HEK293T (cell line): ENCODE results near the gene BCAR3.

Source experiments
- CTCF ChIA-PET: fragments of 350-600 bp; formaldehyde crosslinking; extraction: SDS; loops from one replicate; lab custom pipeline; 2021; ENCODE audit warnings: antibody characterized with exemption, inconsistent platforms; lab: Yijun Ruan, JAX
- POLR2A ChIA-PET: fragments of 350-600 bp; formaldehyde crosslinking; extraction: SDS; loops from one replicate; lab custom pipeline; 2020; ENCODE audit warnings: antibody characterized with exemption, inconsistent platforms; lab: Yijun Ruan, JAX
- DNase-seq: peaks from one replicate; pipeline ENCODE4 v3.0.0; 2012; ENCODE audit warnings: mixed read lengths; ENCODE audit errors: extremely low spot score
- ARNT ChIP-seq: fragments of 450-650 bp; IDR thresholded peaks from 2 replicates; pipeline ENCODE4 v1.6.1; 2017; ENCODE audit warnings: mild to moderate bottlenecking
- BHLHE40 ChIP-seq: fragments of 450-650 bp; IDR thresholded peaks from 2 replicates; pipeline ENCODE4 v1.6.1; 2016; ENCODE audit warnings: mild to moderate bottlenecking, moderate library complexity, borderline replicate concordance
- CTBP1 ChIP-seq: fragments of 450-650 bp; IDR thresholded peaks from 2 replicates; pipeline ENCODE4 v1.6.1; 2016; ENCODE audit warnings: borderline replicate concordance
- ELF4 ChIP-seq: fragments of 450-650 bp; IDR thresholded peaks from 2 replicates; pipeline ENCODE4 v1.6.1; 2017; ENCODE audit warnings: antibody characterized with exemption
- FOXA1 ChIP-seq: fragments of 450-650 bp; IDR thresholded peaks from 2 replicates; pipeline ENCODE4 v1.6.1; 2016; ENCODE audit warnings: mild to moderate bottlenecking
- FOXK2 ChIP-seq: fragments of 450-650 bp; IDR thresholded peaks from 2 replicates; pipeline ENCODE4 v1.6.1; 2016; ENCODE audit warnings: mild to moderate bottlenecking
- FOXM1 ChIP-seq: fragments of 450-650 bp; IDR thresholded peaks from 2 replicates; pipeline ENCODE4 v1.6.1; 2017; ENCODE audit warnings: mild to moderate bottlenecking, borderline replicate concordance
- HDGF ChIP-seq: fragments of 450-650 bp; IDR thresholded peaks from 2 replicates; pipeline ENCODE4 v1.6.1; 2017; ENCODE audit warnings: antibody characterized with exemption, borderline replicate concordance
- L3MBTL2 ChIP-seq: fragments of 450-650 bp; conservative IDR thresholded peaks from 2 replicates; pipeline ENCODE4 v1.6.1; 2016; ENCODE audit warnings: mild to moderate bottlenecking
- LEF1 ChIP-seq: fragments of 450-650 bp; IDR thresholded peaks from 2 replicates; pipeline ENCODE4 v1.6.1; 2017; ENCODE audit warnings: mild to moderate bottlenecking, borderline replicate concordance
- NFRKB ChIP-seq: fragments of 450-650 bp; IDR thresholded peaks from 2 replicates; pipeline ENCODE4 v1.6.1; 2016; ENCODE audit warnings: mild to moderate bottlenecking, moderate library complexity
- PKNOX1 ChIP-seq: fragments of 450-650 bp; IDR thresholded peaks from 2 replicates; pipeline ENCODE4 v1.6.1; 2016
- SP1 ChIP-seq: fragments of 450-650 bp; IDR thresholded peaks from 2 replicates; pipeline ENCODE4 v1.6.1; 2017
- SUZ12 ChIP-seq: fragments of 450-650 bp; IDR thresholded peaks from 2 replicates; pipeline ENCODE4 v1.6.1; 2016; ENCODE audit warnings: mild to moderate bottlenecking
- TARDBP ChIP-seq: fragments of 450-650 bp; IDR thresholded peaks from 2 replicates; pipeline ENCODE4 v1.6.1; 2016
- ZNF384 ChIP-seq: fragments of 450-650 bp; IDR thresholded peaks from 2 replicates; pipeline ENCODE4 v1.6.1; 2016

Gene BCAR3

GRCh38 chr1:93600663-93601062, 81.0 kb downstream of the BCAR3 start:
- TF ChIP-seq HDGF (no peak), FOXM1 (no peak), ARNT (no peak), ZNF384 (no peak), SUZ12 (no peak), ELF4 (no peak), SP1 (no peak), PKNOX1 (no peak), BHLHE40 (no peak), FOXA1 (no peak), NFRKB (no peak), CTBP1 (no peak), FOXK2 (no peak), TARDBP (no peak), L3MBTL2 (no peak), LEF1 (no peak)
- ChIA-PET CTCF (no interaction called here), POLR2A (interaction anchor here (0.9 kb wide), 1 partner anchor 8 kb away, joined by 3 read pairs; no protein-coding TSS in a partner anchor)
- DNase-seq: no peak

- POLR2A ChIA-PET: no interaction called here
Measured at GRCh38 chr1:93599479-93599878, 82.2 kb downstream of the BCAR3 start.

DNA sequence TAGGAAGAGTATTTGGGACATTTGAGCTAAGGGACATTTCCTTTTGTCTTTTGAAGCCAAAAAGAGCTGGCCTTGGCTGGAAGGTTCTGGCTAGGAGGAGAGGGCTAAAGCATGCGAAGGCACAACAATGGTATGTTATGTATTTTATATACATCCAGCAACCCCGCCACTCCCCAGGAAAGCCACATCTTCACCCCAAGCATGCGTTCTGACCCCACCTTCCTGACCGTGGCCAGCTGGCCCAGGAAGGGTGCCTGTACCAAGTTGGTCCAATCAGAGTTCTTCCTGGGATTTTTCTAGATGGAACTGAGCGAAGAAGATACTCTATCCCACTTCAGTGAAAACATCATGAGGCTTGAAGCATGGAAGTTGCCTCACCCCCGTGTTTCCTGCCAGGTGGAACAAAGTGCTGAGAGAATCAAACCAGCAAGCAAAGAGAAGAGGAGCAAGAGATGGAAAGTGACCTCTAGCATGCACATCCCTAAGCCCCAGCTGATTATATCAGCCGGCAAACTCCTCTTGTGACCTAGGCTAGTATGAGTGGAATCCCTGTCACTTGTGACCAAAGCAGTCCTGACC, 82.7 kb downstream of the BCAR3 start:
- POLR2A ChIA-PET: no interaction called here
- no peak for TF ChIP-seq NFRKB
- no peak for TF ChIP-seq LEF1
- no peak for TF ChIP-seq ZNF384
- TF ChIP-seq CTBP1: no peak
- TF ChIP-seq ELF4: no peak
- no peak for TF ChIP-seq BHLHE40
- TF ChIP-seq ARNT: no peak
- TF ChIP-seq FOXM1: no peak
- no peak for TF ChIP-seq FOXA1
- no peak for TF ChIP-seq FOXK2
- no peak for TF ChIP-seq HDGF
- TF ChIP-seq PKNOX1: no peak
- no peak for TF ChIP-seq L3MBTL2
- TF ChIP-seq SP1: no peak
- TF ChIP-seq TARDBP: no peak
- no peak for TF ChIP-seq SUZ12
- CTCF ChIA-PET: no interaction called here
- DNase-seq: no peak

More at GRCh38 chr1:93599479-93599878, 82.2 kb downstream of the BCAR3 start:
- CTCF ChIA-PET: no interaction called here
- TF ChIP-seq CTBP1 (no peak), SUZ12 (no peak), LEF1 (no peak), FOXK2 (no peak), FOXM1 (no peak), BHLHE40 (no peak), FOXA1 (no peak), L3MBTL2 (no peak)
- no peak for DNase-seq

GRCh38 chr1:93598396-93598795, 83.2 kb downstream of the BCAR3 start:
- TF ChIP-seq FOXA1: no peak
- TF ChIP-seq PKNOX1: no peak
- TF ChIP-seq SUZ12: no peak
- TF ChIP-seq ZNF384: no peak
- TF ChIP-seq SP1: no peak
- no peak for TF ChIP-seq ARNT
- no peak for TF ChIP-seq LEF1
- TF ChIP-seq CTBP1: no peak
- ChIA-PET CTCF (no interaction called here), POLR2A (no interaction called here)
- no peak for DNase-seq

- ChIA-PET POLR2A (no interaction called here), CTCF (no interaction called here)
- TF ChIP-seq SP1 (no peak), SUZ12 (no peak), NFRKB (no peak), ELF4 (no peak)
- no peak for DNase-seq
Measured at GRCh38 chr1:93597709-93598108, 83.9 kb downstream of the BCAR3 start.

DNA sequence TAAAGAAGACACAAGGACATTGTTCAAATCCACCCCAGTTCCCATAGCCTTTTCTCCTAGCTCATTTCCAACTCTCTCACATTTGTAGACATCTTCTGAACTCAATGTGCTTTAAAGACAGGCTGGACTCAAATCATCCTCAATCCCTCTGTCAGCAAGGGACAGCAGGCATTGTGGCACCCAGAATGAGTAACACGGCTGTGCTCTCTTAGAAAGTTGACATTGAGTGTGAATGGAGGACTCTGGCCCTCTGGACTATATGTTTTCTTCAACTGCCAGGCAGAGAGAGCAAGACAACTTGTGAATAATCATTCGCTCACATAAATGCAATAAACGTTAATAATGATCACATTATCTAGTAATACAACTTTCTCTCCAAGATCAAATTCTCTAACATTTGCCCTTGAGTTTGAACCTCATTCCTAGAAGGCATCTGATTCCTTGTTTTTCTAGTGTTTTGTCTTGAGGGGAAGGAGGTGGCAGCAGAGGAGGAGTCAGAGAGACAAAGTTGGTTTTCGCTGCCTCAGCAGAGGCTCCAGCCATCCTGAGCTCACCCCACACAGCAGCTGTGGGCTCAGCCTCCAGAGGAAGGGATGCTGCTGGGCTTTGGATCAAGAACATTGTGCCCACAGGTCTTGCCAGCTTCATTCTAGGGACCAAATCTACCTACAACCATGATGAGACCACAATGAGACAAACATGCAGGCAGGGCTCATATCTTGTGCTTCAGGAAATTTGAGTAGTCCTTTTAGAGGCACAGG, 85.1 kb downstream of the BCAR3 start:
- POLR2A ChIA-PET: no interaction called here

More for the DNA sequence above, 85.1 kb downstream of the BCAR3 start:
- TF ChIP-seq FOXM1 (no peak), SP1 (no peak), NFRKB (no peak), BHLHE40 (no peak), TARDBP (no peak), ELF4 (no peak), HDGF (no peak), FOXK2 (no peak), SUZ12 (no peak), ZNF384 (no peak), PKNOX1 (no peak), FOXA1 (no peak), LEF1 (no peak), ARNT (no peak), L3MBTL2 (no peak), CTBP1 (no peak)
- CTCF ChIA-PET: no interaction called here
- no peak for DNase-seq
